BJ (cell line): ENCODE results near the gene ITK. TPM values are rescaled to one million over a fixed set of nuclear protein-coding genes. Genes with fewer than 3 reads are reported as not detected.

Experiments
- CTCF ChIA-PET: fragments of 350-600 bp; formaldehyde crosslinking; extraction: SDS; loops from one replicate; lab custom pipeline; 2021; ENCODE audit warnings: antibody characterized with exemption, inconsistent platforms; lab: Yijun Ruan, JAX
- POLR2A ChIA-PET: fragments of 300-600 bp; sonication (Branson Sonifier 250); formaldehyde crosslinking; extraction: SDS; loops from one replicate; lab custom pipeline; 2021; ENCODE audit warnings: antibody characterized with exemption; lab: Charles Lee
- DNase-seq: peaks from one replicate; pipeline ENCODE4 v3.0.0-alpha.2; 2011; ENCODE audit warnings: low read depth
- H3K27me3 ChIP-seq: 2 replicates; pipeline ENCODE4 v1.6.0; 2011; ENCODE audit warnings: low read length; ENCODE audit not compliant: control insufficient read depth, insufficient read depth
- H3K36me3 ChIP-seq: 2 replicates; pipeline ENCODE4 v1.5.1; 2011; ENCODE audit warnings: low read length; ENCODE audit not compliant: control insufficient read depth, insufficient read depth
- H3K4me3 ChIP-seq: 2 replicates; pipeline ENCODE4 v1.5.1; 2011; ENCODE audit warnings: low read depth, mild to moderate bottlenecking, control low read depth, low read length
- polyA plus RNA-seq: library from polyadenylated mRNA; depleted of rRNA; stranded (reverse); fragments of >200 nt; gene quantifications from 2 replicates; pipeline ENCODE4 v1.2.3, GENCODE V29; 2011
- TF ChIP-seq, protein P1 (sequence below): IDR thresholded peaks from 2 replicates; pipeline ENCODE4 v1.5.1; 2011; ENCODE audit warnings: low read depth, mild to moderate bottlenecking, control low read depth, inconsistent platforms, low read length, moderate library complexity; ENCODE audit not compliant: insufficient read depth

Gene ITK
- polyA plus RNA-seq, 1 experiment = not detected

- TF ChIP-seq, protein P1, sequence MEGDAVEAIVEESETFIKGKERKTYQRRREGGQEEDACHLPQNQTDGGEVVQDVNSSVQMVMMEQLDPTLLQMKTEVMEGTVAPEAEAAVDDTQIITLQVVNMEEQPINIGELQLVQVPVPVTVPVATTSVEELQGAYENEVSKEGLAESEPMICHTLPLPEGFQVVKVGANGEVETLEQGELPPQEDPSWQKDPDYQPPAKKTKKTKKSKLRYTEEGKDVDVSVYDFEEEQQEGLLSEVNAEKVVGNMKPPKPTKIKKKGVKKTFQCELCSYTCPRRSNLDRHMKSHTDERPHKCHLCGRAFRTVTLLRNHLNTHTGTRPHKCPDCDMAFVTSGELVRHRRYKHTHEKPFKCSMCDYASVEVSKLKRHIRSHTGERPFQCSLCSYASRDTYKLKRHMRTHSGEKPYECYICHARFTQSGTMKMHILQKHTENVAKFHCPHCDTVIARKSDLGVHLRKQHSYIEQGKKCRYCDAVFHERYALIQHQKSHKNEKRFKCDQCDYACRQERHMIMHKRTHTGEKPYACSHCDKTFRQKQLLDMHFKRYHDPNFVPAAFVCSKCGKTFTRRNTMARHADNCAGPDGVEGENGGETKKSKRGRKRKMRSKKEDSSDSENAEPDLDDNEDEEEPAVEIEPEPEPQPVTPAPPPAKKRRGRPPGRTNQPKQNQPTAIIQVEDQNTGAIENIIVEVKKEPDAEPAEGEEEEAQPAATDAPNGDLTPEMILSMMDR = no peak
- POLR2A ChIA-PET = no interaction called here
- H3K4me3 ChIP-seq = no peak overlapping the region
- DNase-seq = no peak
- H3K36me3 ChIP-seq = no peaks in the 10 kb centered on the region
- CTCF ChIA-PET = no interaction called here
- no peaks in the 10 kb centered on the region for H3K27me3 ChIP-seq
Observed at GRCh38 chr5:157197086-157197485, 16.4 kb downstream of the ITK start.

DNA sequence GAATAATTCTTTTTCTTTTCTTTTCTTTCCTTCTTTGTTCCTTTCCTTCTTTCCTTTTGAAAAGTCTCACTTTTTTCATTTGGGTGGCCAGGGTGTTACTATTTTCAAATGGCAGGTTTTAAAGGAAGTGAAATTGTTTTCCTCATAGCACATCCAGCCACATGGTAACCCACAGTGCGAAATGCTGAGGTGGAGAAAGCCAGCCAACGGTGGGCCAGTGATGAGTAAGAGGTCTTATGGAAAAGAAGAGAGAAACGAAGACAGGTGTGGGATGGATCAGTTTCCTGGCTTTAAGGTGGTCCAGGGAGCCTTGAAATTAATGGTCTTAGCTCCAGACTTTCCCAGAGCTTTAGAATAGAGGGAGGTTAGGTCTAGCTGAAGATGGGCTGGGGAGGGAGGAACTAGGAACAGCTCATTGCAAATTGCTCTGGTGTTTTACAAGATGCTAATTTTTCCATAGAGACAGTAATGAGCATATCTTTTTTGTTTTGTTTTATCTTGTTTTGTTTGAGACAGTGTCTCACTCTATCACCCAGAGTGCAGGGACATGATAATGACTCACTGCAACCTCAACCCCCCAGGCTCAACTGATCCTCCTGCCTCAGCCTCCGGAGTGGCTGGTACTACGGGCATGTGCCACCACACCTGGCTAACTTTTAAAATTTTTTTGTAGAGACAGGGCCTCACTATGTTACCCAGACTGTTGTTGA lies 17.8 kb downstream of the ITK start:
- no peaks in the 10 kb centered on the region for H3K27me3 ChIP-seq
- POLR2A ChIA-PET = no interaction called here
- CTCF ChIA-PET = no interaction called here
- H3K4me3 ChIP-seq = no peak overlapping the region
- DNase-seq = no peak
- TF ChIP-seq, protein P1 = no peak
- no peaks in the 10 kb centered on the region for H3K36me3 ChIP-seq

GRCh38 chr5:157201857-157202256 lies 21.2 kb downstream of the ITK start:
- POLR2A ChIA-PET = no interaction called here

DNA sequence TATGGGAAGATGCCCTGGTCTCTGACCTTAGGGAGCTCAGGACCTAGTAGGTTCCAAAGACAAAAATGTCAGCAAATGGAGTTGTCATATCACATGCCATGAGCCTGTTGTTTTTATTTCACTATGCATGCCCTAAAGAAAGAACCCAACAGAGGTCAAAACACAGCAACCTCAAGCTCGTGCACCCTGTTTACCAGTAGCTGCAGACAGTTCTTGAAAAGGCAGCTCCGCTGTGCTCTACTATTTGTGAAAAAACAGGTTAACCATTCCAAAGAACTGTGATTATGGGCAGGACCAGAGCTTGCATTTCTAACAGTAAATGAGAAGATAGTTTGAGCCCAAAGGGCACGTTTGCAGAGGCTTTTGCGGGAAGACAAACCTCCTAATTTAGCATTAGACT lies 22.8 kb downstream of the ITK start:
- H3K27me3 ChIP-seq = no peaks in the 10 kb centered on the region
- no peak for DNase-seq
- CTCF ChIA-PET = no interaction called here
- no peaks in the 10 kb centered on the region for H3K36me3 ChIP-seq
- no peak overlapping the region for H3K4me3 ChIP-seq
- TF ChIP-seq, protein P1 = no peak
- POLR2A ChIA-PET = no interaction called here

More at GRCh38 chr5:157201857-157202256, 21.2 kb downstream of the ITK start:
- no peak for DNase-seq
- Histone ChIP-seq H3K27me3 (no peaks in the 10 kb centered on the region), H3K4me3 (no peak overlapping the region), H3K36me3 (no peaks in the 10 kb centered on the region)
- TF ChIP-seq, protein P1 = no peak
- CTCF ChIA-PET = no interaction called here

- TF ChIP-seq, protein P1 = no peak
- ChIA-PET CTCF (no interaction called here), POLR2A (no interaction called here)
- no peaks in the 10 kb centered on the region for H3K27me3 ChIP-seq
- no peak overlapping the region for H3K4me3 ChIP-seq
- DNase-seq = no peak
- no peaks in the 10 kb centered on the region for H3K36me3 ChIP-seq
Observed at GRCh38 chr5:157204765-157205164, 24.1 kb downstream of the ITK start.
